Measurements from ENCODE around the gene COTL1.

DNA sequence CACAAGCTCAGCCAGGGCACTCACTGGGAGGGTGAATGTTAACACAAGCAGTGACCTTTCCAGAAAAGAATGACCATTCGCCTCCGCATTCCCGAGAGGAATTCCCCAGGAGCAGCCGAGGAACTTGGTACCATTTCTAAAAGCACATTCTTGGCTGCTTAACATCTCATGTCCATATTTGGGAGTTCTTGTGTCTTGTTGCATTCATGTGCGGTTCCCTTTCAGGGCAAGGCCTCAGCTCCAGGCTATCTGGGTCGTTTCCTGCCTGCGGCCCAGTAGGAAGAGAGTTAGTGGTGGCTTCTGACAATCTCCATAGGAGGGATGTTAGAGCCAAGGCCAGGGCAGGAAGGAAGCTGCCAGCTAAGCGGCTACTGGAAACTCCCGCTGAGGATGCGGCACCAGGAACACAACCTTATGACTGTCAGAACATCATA is 85.6 kb downstream of the COTL1 start:
- TF ChIP-seq SIN3A (IDR thresholded peaks at IDR 0.05; ENCODE audit: borderline replicate concordance, insufficient read depth, low read length), result peak; percentile 13; the same call in 1 of the 2 replicates
- TF ChIP-seq, protein P1, sequence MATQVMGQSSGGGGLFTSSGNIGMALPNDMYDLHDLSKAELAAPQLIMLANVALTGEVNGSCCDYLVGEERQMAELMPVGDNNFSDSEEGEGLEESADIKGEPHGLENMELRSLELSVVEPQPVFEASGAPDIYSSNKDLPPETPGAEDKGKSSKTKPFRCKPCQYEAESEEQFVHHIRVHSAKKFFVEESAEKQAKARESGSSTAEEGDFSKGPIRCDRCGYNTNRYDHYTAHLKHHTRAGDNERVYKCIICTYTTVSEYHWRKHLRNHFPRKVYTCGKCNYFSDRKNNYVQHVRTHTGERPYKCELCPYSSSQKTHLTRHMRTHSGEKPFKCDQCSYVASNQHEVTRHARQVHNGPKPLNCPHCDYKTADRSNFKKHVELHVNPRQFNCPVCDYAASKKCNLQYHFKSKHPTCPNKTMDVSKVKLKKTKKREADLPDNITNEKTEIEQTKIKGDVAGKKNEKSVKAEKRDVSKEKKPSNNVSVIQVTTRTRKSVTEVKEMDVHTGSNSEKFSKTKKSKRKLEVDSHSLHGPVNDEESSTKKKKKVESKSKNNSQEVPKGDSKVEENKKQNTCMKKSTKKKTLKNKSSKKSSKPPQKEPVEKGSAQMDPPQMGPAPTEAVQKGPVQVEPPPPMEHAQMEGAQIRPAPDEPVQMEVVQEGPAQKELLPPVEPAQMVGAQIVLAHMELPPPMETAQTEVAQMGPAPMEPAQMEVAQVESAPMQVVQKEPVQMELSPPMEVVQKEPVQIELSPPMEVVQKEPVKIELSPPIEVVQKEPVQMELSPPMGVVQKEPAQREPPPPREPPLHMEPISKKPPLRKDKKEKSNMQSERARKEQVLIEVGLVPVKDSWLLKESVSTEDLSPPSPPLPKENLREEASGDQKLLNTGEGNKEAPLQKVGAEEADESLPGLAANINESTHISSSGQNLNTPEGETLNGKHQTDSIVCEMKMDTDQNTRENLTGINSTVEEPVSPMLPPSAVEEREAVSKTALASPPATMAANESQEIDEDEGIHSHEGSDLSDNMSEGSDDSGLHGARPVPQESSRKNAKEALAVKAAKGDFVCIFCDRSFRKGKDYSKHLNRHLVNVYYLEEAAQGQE (IDR thresholded peaks at IDR 0.05; ENCODE audit: insufficient read depth in 1 of 2, low read depth in 2 of 2, low read length in 2 of 2), result peak in 1 of 2 experiments; percentile 70; a peak in 1 of 4 replicates
- TF ChIP-seq POLR2AphosphoS5 (IDR thresholded peaks at IDR 0.05; ENCODE audit: low read depth, low read length), result no peak
